RWPE2 (cell line): ENCODE measurements around the gene STX16.

Experiments
- ATAC-seq: fragments of 200-7000 bp; cut with Tn5 transposase; 3 replicates; pipeline ENCODE4 v1.9.1; 2021; ENCODE audit warnings: low read depth
- DNase-seq: peaks from one replicate; pipeline ENCODE4 v3.0.0-alpha.2; 2020; ENCODE audit warnings: low spot score
- H3K27ac ChIP-seq: fragments of 450-650 bp; 2 replicates; pipeline ENCODE4 v1.5.1; 2017; ENCODE audit warnings: mild to moderate bottlenecking; ENCODE audit not compliant: poor library complexity, severe bottlenecking
- H3K27me3 ChIP-seq: fragments of 250-450 bp; sonication (Bioruptor Pico); 2 replicates; pipeline ENCODE4 v1.5.1; 2021; ENCODE audit warnings: mild to moderate bottlenecking, moderate library complexity; ENCODE audit not compliant: insufficient read depth, poor library complexity, severe bottlenecking
- H3K36me3 ChIP-seq: fragments of 250-450 bp; sonication (Bioruptor Pico); 2 replicates; pipeline ENCODE4 v1.5.1; 2020; ENCODE audit warnings: low read depth, mild to moderate bottlenecking, moderate library complexity
- H3K4me1 ChIP-seq: fragments of 250-450 bp; sonication (Bioruptor Pico); 2 replicates; pipeline ENCODE4 v1.5.1; 2021; ENCODE audit warnings: mild to moderate bottlenecking, moderate library complexity; ENCODE audit not compliant: insufficient read depth, poor library complexity, severe bottlenecking
- H3K4me3 ChIP-seq: fragments of 250-450 bp; sonication (Bioruptor Pico); 2 replicates; pipeline ENCODE4 v1.5.1; 2021; ENCODE audit warnings: mild to moderate bottlenecking, moderate library complexity; ENCODE audit not compliant: severe bottlenecking
- H3K9me3 ChIP-seq: fragments of 250-450 bp; sonication (Bioruptor Pico); 2 replicates; pipeline ENCODE4 v1.5.1; 2021; ENCODE audit warnings: mild to moderate bottlenecking, moderate library complexity; ENCODE audit not compliant: severe bottlenecking
- TF ChIP-seq, protein P1 (sequence below): fragments of 450-650 bp; IDR thresholded peaks from one replicate; pipeline ENCODE4 v1.5.1; 2017; ENCODE audit warnings: mild to moderate bottlenecking, moderate library complexity; ENCODE audit not compliant: poor library complexity, severe bottlenecking

The STX16 gene

GRCh38 chr20:58649288-58650180, 1.5 kb upstream of the STX16 start:
- Histone ChIP-seq H3K27me3 (no peaks in the 10 kb centered on the region), H3K4me3 (no peak overlapping the region), H3K4me1 (peaks cover 32% of the 10 kb centered on the region), H3K9me3 (no peaks in the 10 kb centered on the region), H3K27ac (peak overlapping the region; percentile 79), H3K36me3 (peaks cover 18% of the 10 kb centered on the region)
- no peak for ATAC-seq
- peak; percentile 82 for DNase-seq
- TF ChIP-seq, protein P1, sequence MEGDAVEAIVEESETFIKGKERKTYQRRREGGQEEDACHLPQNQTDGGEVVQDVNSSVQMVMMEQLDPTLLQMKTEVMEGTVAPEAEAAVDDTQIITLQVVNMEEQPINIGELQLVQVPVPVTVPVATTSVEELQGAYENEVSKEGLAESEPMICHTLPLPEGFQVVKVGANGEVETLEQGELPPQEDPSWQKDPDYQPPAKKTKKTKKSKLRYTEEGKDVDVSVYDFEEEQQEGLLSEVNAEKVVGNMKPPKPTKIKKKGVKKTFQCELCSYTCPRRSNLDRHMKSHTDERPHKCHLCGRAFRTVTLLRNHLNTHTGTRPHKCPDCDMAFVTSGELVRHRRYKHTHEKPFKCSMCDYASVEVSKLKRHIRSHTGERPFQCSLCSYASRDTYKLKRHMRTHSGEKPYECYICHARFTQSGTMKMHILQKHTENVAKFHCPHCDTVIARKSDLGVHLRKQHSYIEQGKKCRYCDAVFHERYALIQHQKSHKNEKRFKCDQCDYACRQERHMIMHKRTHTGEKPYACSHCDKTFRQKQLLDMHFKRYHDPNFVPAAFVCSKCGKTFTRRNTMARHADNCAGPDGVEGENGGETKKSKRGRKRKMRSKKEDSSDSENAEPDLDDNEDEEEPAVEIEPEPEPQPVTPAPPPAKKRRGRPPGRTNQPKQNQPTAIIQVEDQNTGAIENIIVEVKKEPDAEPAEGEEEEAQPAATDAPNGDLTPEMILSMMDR: no peak

GRCh38 chr20:58650181-58650775, 805 bp upstream of the STX16 start:
- DNase-seq: no peak
- Histone ChIP-seq H3K36me3 (peaks cover 26% of the 10 kb centered on the region), H3K4me3 (peak overlapping the region; percentile 68), H3K9me3 (no peaks in the 10 kb centered on the region), H3K4me1 (peaks cover 36% of the 10 kb centered on the region), H3K27ac (peak overlapping the region; percentile 79), H3K27me3 (no peaks in the 10 kb centered on the region)
- TF ChIP-seq, protein P1: no peak
- no peak for ATAC-seq

DNA sequence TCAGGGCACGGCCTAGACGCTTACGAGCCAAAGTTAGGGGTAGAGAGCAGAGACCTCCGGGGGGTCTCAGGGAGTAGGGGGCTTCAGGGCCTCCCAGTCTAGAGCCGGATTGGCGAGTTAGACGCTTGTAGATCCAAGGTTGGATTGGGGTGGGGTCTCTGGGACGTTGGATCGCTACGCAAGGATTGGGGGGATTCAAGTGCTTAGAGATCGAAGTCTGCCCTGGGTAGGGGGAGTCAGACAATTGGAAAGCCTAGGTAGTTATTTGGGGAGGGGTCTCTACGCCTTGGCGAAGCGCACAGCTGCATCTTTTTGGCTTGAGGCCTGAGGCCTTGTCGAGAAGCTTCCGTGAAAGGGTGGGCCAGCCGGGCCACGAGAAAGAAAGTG, 469 bp downstream of the STX16 start:
- peaks cover 39% of the 10 kb centered on the region for H3K36me3 ChIP-seq
- H3K9me3 ChIP-seq: no peaks in the 10 kb centered on the region
- no peaks in the 10 kb centered on the region for H3K27me3 ChIP-seq
- no peak for DNase-seq
- no peak for ATAC-seq
- peaks cover 38% of the 10 kb centered on the region for H3K4me1 ChIP-seq
- TF ChIP-seq, protein P1: no peak
- H3K27ac ChIP-seq: peak overlapping the region; percentile 79
- peak overlapping the region; percentile 68 for H3K4me3 ChIP-seq

- H3K27me3 ChIP-seq: no peaks in the 10 kb centered on the region
- ATAC-seq: peak; percentile 43
- peaks cover 44% of the 10 kb centered on the region for H3K36me3 ChIP-seq
- TF ChIP-seq, protein P1: no peak
- peak overlapping the region; percentile 68 for H3K4me3 ChIP-seq
- peak overlapping the region; percentile 79 for H3K27ac ChIP-seq
- peaks cover 43% of the 10 kb centered on the region for H3K4me1 ChIP-seq
- peak; percentile 74 for DNase-seq
- H3K9me3 ChIP-seq: no peaks in the 10 kb centered on the region
Observed at GRCh38 chr20:58651946-58652605, 993 bp downstream of the STX16 start.
